HG03066 (cell line): Measurements from ENCODE around the gene MFAP1.

Experiments used
- ATAC-seq: cut with Tn5 transposase; IDR thresholded peaks from one replicate; pipeline ENCODE4 v1.9.1; 2021; ENCODE audit warnings: low read depth; ENCODE audit not compliant: unreplicated experiment

The MFAP1 gene

GRCh38 chr15:43777267-43777914 is 47.1 kb downstream of the MFAP1 start:
- ATAC-seq = peak; percentile 47

GRCh38 chr15:43776718-43777266 is 47.7 kb downstream of the MFAP1 start, which contains the start of gene ELL3:
Gene ELL3, minus strand, starts transcription at chr15:43776966. Its CDS starts 65 bp downstream, at chr15:43776901.
- ATAC-seq = peak; percentile 40

GRCh38 chr15:43776101-43776717 is 48.3 kb downstream of the MFAP1 start:
- ATAC-seq = peak; percentile 61

GRCh38 chr15:43775411-43775965 is 49.0 kb downstream of the MFAP1 start:
- no peak for ATAC-seq

GRCh38 chr15:43774062-43774461 is 50.4 kb downstream of the MFAP1 start:
- ATAC-seq = no peak

- no peak for ATAC-seq
Observed at GRCh38 chr15:43772624-43773023, 51.9 kb downstream of the MFAP1 start.

- no peak for ATAC-seq
Observed at GRCh38 chr15:43771816-43772215, 52.7 kb downstream of the MFAP1 start.

- no peak for ATAC-seq
Observed at GRCh38 chr15:43769584-43770228, 54.8 kb downstream of the MFAP1 start.

GRCh38 chr15:43763819-43764446 is 60.6 kb downstream of the MFAP1 start:
- no peak for ATAC-seq

- no peak for ATAC-seq
Observed at GRCh38 chr15:43762824-43763223, 61.7 kb downstream of the MFAP1 start.
